ENCODE measurements around the gene CEP112.

DNA sequence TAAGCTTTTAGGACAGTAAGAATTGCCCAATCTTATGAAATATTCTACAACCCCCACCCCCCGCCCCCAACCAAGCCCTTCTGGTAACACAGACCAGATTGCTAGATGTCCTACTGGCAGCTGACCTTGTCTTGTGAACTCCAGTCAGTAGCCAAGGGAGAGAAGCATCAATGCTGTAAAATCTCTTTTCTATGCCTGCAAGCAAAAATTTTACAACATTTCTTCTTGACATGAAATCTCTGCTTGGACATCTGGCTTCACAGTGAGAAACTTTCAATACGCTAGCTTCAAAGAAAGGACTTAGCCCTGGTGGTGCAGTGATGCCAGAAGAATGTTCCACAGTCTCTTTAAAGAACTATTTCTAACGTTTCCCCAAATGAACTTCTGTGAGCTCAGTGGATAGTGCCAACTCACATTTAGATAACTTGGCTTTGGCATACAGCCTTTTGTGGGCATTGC, 461.2 kb downstream of the CEP112 start:
- TF ChIP-seq, protein P1, sequence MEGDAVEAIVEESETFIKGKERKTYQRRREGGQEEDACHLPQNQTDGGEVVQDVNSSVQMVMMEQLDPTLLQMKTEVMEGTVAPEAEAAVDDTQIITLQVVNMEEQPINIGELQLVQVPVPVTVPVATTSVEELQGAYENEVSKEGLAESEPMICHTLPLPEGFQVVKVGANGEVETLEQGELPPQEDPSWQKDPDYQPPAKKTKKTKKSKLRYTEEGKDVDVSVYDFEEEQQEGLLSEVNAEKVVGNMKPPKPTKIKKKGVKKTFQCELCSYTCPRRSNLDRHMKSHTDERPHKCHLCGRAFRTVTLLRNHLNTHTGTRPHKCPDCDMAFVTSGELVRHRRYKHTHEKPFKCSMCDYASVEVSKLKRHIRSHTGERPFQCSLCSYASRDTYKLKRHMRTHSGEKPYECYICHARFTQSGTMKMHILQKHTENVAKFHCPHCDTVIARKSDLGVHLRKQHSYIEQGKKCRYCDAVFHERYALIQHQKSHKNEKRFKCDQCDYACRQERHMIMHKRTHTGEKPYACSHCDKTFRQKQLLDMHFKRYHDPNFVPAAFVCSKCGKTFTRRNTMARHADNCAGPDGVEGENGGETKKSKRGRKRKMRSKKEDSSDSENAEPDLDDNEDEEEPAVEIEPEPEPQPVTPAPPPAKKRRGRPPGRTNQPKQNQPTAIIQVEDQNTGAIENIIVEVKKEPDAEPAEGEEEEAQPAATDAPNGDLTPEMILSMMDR (IDR thresholded peaks at IDR 0.05) = no peak
- TF ChIP-seq POLR2A (IDR thresholded peaks at IDR 0.05) = no peak

Measured in vagina (tissue), 2 donors.